IMR-90 (cell line): ENCODE results near the gene PGK2.

Experiments
- CTCF ChIP-seq: conservative IDR thresholded peaks from 2 replicates; pipeline ENCODE4 v1.5.1; 2012; ENCODE audit warnings: mild to moderate bottlenecking, low read depth, low read length, improper control_type of control experiment
- MAFK ChIP-seq: IDR thresholded peaks from 2 replicates; pipeline ENCODE4 v1.6.1; 2012; ENCODE audit warnings: low read depth, low read length, improper control_type of control experiment
- POLR2A ChIP-seq: IDR thresholded peaks from 2 replicates; pipeline ENCODE4 v1.6.1; 2012; ENCODE audit warnings: mild to moderate bottlenecking, low read depth, low read length
- USF2 ChIP-seq: fragments of 150-350 bp; IDR thresholded peaks from 2 replicates; pipeline ENCODE4 v1.6.1; 2017; ENCODE audit warnings: mild to moderate bottlenecking, antibody characterized with exemption, low read length, low read depth

GRCh38 chr6:49813248-49813647 lies 26.2 kb upstream of the PGK2 start:
- TF ChIP-seq CTCF (no peak), MAFK (no peak), USF2 (no peak), POLR2A (no peak)
